Uterus (tissue), 2 donors: ENCODE data around the gene PID1.

Experiments
- CTCF ChIP-seq, 4 experiments: fragments of 200-600 bp in 2 of 4; fragments of 450-650 bp in 2 of 4; sonication (generic) in 2 of 4; IDR thresholded peaks; one replicate each; pipeline ENCODE4 v1.5.1; 2016 to 2019; ENCODE audit warnings: antibody characterized with exemption in 4 of 4, mild to moderate bottlenecking in 2 of 4, moderate library complexity in 1 of 4
- POLR2A ChIP-seq, 2 donors: fragments of 450-650 bp; IDR thresholded peaks; one replicate each; pipeline ENCODE4 v1.6.1; 2016; ENCODE audit warnings: antibody characterized with exemption in 2 of 2, mild to moderate bottlenecking in 1 of 2, moderate library complexity in 1 of 2

- TF ChIP-seq CTCF (IDR thresholded peaks at IDR 0.05) (no peak), POLR2A (IDR thresholded peaks at IDR 0.05) (no peak)
These were observed 21.6 kb downstream of the PID1 start for GRCh38 chr2:229249536-229249935.
